HepG2 (cell line): ENCODE data around the gene CABLES1. TPM values are rescaled to one million over a fixed set of nuclear protein-coding genes. Genes with fewer than 3 reads are reported as not detected.
A peak's percentile ranks its signal among the peaks of the same experiment; 100 is the strongest.

Experiments
- ARID4A ChIP-seq: sonication (generic); formaldehyde crosslinking; IDR thresholded peaks from 2 replicates; pipeline ENCODE4 v1.5.0; 2020; ENCODE audit warnings: mild to moderate bottlenecking, missing genetic modification reagents, borderline replicate concordance
- ARNT2 ChIP-seq: sonication (generic); formaldehyde crosslinking; IDR thresholded peaks from 2 replicates; pipeline ENCODE4 v1.8.0; 2022; ENCODE audit warnings: mild to moderate bottlenecking, low read depth, missing genetic modification reagents, moderate library complexity
- ARNTL ChIP-seq: sonication (generic); formaldehyde crosslinking; IDR thresholded peaks from 2 replicates; pipeline ENCODE4 v1.4.0; 2020; ENCODE audit warnings: mild to moderate bottlenecking, missing genetic modification reagents
- ATF1 ChIP-seq: IDR thresholded peaks from 2 replicates; pipeline ENCODE4 v1.6.1; 2016; ENCODE audit warnings: mild to moderate bottlenecking, control low read depth
- CBFB ChIP-seq: sonication (generic); formaldehyde crosslinking; IDR thresholded peaks from 2 replicates; pipeline ENCODE4 v1.4.0; 2020; ENCODE audit warnings: missing genetic modification reagents
- CEBPB ChIP-seq: IDR thresholded peaks from 2 replicates; pipeline ENCODE4 v1.6.1; 2011; ENCODE audit warnings: low read depth, low read length, improper control_type of control experiment, borderline replicate concordance
- EED ChIP-seq: sonication (generic); formaldehyde crosslinking; IDR thresholded peaks from 2 replicates; pipeline ENCODE4 v1.5.0; 2020; ENCODE audit warnings: mild to moderate bottlenecking, missing genetic modification reagents
- HOXA3 ChIP-seq: sonication (generic); formaldehyde crosslinking; IDR thresholded peaks from 2 replicates; pipeline ENCODE4 v1.5.0; 2020; ENCODE audit warnings: missing genetic modification reagents
- KAT8 ChIP-seq: IDR thresholded peaks from 2 replicates; pipeline ENCODE4 v1.6.1; 2016; ENCODE audit warnings: missing genetic modification reagents, missing compliant biosample characterization
- KLF11 ChIP-seq: IDR thresholded peaks from 2 replicates; pipeline ENCODE4 v1.6.1; 2016; ENCODE audit warnings: missing compliant biosample characterization
- MAZ ChIP-seq, 2 experiments: sonication (generic) in 1 of 2; formaldehyde crosslinking in 1 of 2; IDR thresholded peaks; 2 replicates each; pipeline versions ENCODE4 v1.5.0 to v1.6.1; 2012 to 2020; ENCODE audit warnings: low read depth in 2 of 2, mild to moderate bottlenecking in 2 of 2, borderline replicate concordance in 1 of 2, improper control_type of control experiment in 1 of 2, low read length in 1 of 2, missing genetic modification reagents in 1 of 2, moderate library complexity in 1 of 2
- NR3C1 ChIP-seq: sonication (generic); formaldehyde crosslinking; IDR thresholded peaks from 2 replicates; pipeline ENCODE4 v1.4.0; 2020; ENCODE audit warnings: missing genetic modification reagents
- POLR2A ChIP-seq, 2 experiments: IDR thresholded peaks; 2 replicates each; pipeline ENCODE4 v1.6.1; 2011; ENCODE audit warnings: low read depth in 2 of 2, low read length in 2 of 2, mild to moderate bottlenecking in 1 of 2, moderate library complexity in 1 of 2; ENCODE audit not compliant: insufficient read depth in 1 of 2
- POLR2AphosphoS2 ChIP-seq: IDR thresholded peaks from 2 replicates; pipeline ENCODE4 v1.6.1; 2011; ENCODE audit warnings: low read depth, low read length, improper control_type of control experiment
- RARA ChIP-seq: IDR thresholded peaks from 2 replicates; pipeline ENCODE4 v1.6.1; 2016; ENCODE audit warnings: missing genetic modification reagents, missing compliant biosample characterization
- RORA ChIP-seq: sonication (generic); formaldehyde crosslinking; IDR thresholded peaks from 2 replicates; pipeline ENCODE4 v1.5.0; 2020; ENCODE audit warnings: mild to moderate bottlenecking, missing genetic modification reagents, moderate library complexity
- RXRA ChIP-seq: sonication (generic); formaldehyde crosslinking; IDR thresholded peaks from 2 replicates; pipeline ENCODE4 v1.5.1; 2020; ENCODE audit warnings: missing genetic modification reagents
- SOX6 ChIP-seq, 2 experiments: fragments of 450-650 bp in 1 of 2; sonication (generic) in 1 of 2; formaldehyde crosslinking in 1 of 2; IDR thresholded peaks; 2 replicates each; pipeline versions ENCODE4 v1.4.0 to v1.6.1; 2017 to 2020; ENCODE audit warnings: antibody characterized with exemption in 1 of 2, mild to moderate bottlenecking in 1 of 2, missing genetic modification reagents in 1 of 2
- ZNF263 ChIP-seq: sonication (generic); formaldehyde crosslinking; IDR thresholded peaks from 2 replicates; pipeline ENCODE4 v1.4.0; 2020; ENCODE audit warnings: missing genetic modification reagents
- ZNF605 ChIP-seq: sonication (generic); formaldehyde crosslinking; IDR thresholded peaks from 2 replicates; pipeline ENCODE4 v1.8.0; 2022; ENCODE audit warnings: mild to moderate bottlenecking, missing genetic modification reagents
- ZNF672 ChIP-seq: sonication (generic); formaldehyde crosslinking; IDR thresholded peaks from 2 replicates; pipeline ENCODE4 v1.8.1; 2022; ENCODE audit warnings: missing genetic modification reagents
- ZNF773 ChIP-seq: sonication (generic); formaldehyde crosslinking; IDR thresholded peaks from 2 replicates; pipeline ENCODE4 v1.4.0; 2020; ENCODE audit warnings: missing genetic modification reagents, borderline replicate concordance
- polyA plus RNA-seq, 8 experiments: library from polyadenylated mRNA; depleted of rRNA in 3 of 8; stranded (reverse) in 7 of 8; unstranded in 1 of 8; fragments of >200 nt; fragmentation: Illumina TruSeq in 4 of 8; extraction: Trizol in 4 of 8; gene quantifications; 2 replicates each; pipeline versions ENCODE4 v1.2.1 to v1.2.3, GENCODE V29; 2011 to 2016; ENCODE audit warnings: low read depth in 4 of 8, missing spikeins in 1 of 8, mixed read lengths in 1 of 8; ENCODE audit not compliant: insufficient read depth in 1 of 8
- total RNA-seq, 5 experiments: library from RNA; depleted of rRNA; stranded (reverse); fragments of >200 nt; fragmentation: Illumina TruSeq; extraction: Trizol; gene quantifications; 2 replicates each; pipeline ENCODE4 v1.2.3, GENCODE V29; 2016; ENCODE audit warnings: low read depth in 1 of 5

CABLES1 gene
- total and polyA plus RNA-seq, 2 of the 13 experiments (the other 11 are each of a cell fraction or from before 2014, with no cell fraction given), result 14.7 to 25.8 TPM

DNA sequence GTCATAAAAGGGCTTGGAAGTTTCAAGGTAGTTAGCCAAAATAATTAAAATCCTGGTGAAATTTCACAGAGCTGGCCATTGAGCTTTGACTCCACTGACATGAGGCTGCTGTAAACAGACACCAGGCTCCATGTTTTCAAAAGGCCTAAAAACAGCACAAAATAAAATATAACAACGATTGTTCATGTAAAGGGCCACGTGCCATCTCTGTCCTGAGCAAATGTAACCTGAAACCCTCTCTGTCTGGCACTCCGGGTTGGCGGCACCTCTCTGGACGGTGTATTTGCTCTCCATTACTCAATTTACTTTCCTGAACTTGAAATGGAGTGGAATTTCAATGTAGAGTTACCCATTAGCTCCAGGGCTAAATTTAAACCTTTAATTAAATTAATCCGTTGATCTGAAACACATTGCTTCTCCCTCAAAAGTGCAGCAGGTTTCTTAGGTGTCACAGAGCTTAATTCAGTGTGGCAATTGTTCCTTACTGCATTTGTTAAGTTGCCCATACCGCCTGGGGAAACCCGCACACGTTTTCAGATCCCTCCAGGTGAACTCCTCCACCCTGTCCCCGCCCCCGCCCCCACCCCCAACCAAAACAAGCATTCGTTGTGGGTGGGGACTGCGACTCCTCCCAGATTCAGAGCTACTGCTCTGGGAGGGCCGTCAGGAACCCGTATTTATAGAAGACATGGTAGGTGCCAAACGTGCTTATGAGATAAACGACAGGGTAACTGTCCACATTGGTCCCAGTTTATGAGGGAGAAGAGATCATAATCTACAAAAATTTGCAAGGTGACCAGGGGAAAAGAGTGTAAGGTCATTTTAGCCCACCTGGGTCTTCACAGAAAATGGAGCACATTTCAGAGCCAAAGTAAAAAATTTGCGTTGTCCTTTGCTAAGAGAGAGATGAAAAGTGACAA lies 1.2 kb upstream of the CABLES1 start (continued):
- TF ChIP-seq KLF11 (CRISPR knock-in tag), result no peak
- TF ChIP-seq EED (CRISPR knock-in tag), result no peak
- no peak for TF ChIP-seq CBFB (CRISPR knock-in tag)
- TF ChIP-seq MAZ (IDR thresholded peaks at IDR 0.05; ENCODE audit: borderline replicate concordance, low read depth, low read length), result peak; percentile 40; the same call in 1 of the 2 replicates
- no peak; the same call in 1 of the 2 replicates for TF ChIP-seq MAZ (CRISPR knock-in tag; IDR thresholded peaks at IDR 0.05; ENCODE audit: low read depth)
- 0 out of 2 replicates have a peak, but pooled peaks have one; percentile 26 for TF ChIP-seq ZNF263 (CRISPR knock-in tag)
- TF ChIP-seq NR3C1, result no peak
- TF ChIP-seq ZNF672 (CRISPR knock-in tag), result no peak
- peak; percentile 44; the same call in 1 of the 2 replicates for TF ChIP-seq HOXA3 (CRISPR knock-in tag)
- TF ChIP-seq CEBPB, result peak; percentile 58; the same call in 1 of the 2 replicates
- TF ChIP-seq SOX6 (IDR thresholded peaks at IDR 0.05), result no peak
- peak; percentile 88 for TF ChIP-seq SOX6 (CRISPR knock-in tag; IDR thresholded peaks at IDR 0.05)
- 0 out of 2 replicates have a peak, but pooled peaks have one; percentile 58 for TF ChIP-seq ATF1
- TF ChIP-seq ARID4A (CRISPR knock-in tag), result peak; percentile 17; the same call in 1 of the 2 replicates
- TF ChIP-seq RXRA, result no peak
- peak; percentile 76 for TF ChIP-seq RARA (CRISPR knock-in tag)
- 0 out of 2 replicates have a peak, but pooled peaks have one; percentile 6 for TF ChIP-seq ARNT2 (CRISPR knock-in tag)
- TF ChIP-seq POLR2A (IDR thresholded peaks at IDR 0.05; ENCODE audit: insufficient read depth in 1 of 2, low read depth in 2 of 2, low read length in 2 of 2), result peak in 1 of 2 experiments; percentile 89; a peak in 2 of 4 replicates
- TF ChIP-seq RORA, result 0 out of 2 replicates have a peak, but pooled peaks have one; percentile 46
- TF ChIP-seq ARNTL (CRISPR knock-in tag), result peak; percentile 86
- no peak for TF ChIP-seq ZNF605
- TF ChIP-seq POLR2AphosphoS2, result no peak
- TF ChIP-seq ZNF773 (CRISPR knock-in tag), result no peak
- peak; percentile 17; the same call in 1 of the 2 replicates for TF ChIP-seq KAT8 (CRISPR knock-in tag)
